Liver (tissue), 3 donors: ENCODE measurements around the gene C1orf174.

Experiments used
- FOXA2 ChIP-seq: IDR thresholded peaks from 2 replicates; pipeline ENCODE4 v1.6.1; 2016; ENCODE audit warnings: antibody characterized with exemption
- GABPA ChIP-seq, 2 donors: IDR thresholded peaks in 1 of 2; conservative IDR thresholded peaks in 1 of 2; 2 replicates each; pipeline ENCODE4 v1.6.1; 2016; ENCODE audit warnings: antibody characterized with exemption in 2 of 2, mild to moderate bottlenecking in 1 of 2, moderate library complexity in 1 of 2
- RAD21 ChIP-seq, 2 donors: IDR thresholded peaks; 2 replicates each; pipeline ENCODE4 v1.6.1; 2016; ENCODE audit warnings: antibody characterized with exemption in 2 of 2, mild to moderate bottlenecking in 2 of 2
- SP1 ChIP-seq: IDR thresholded peaks from 2 replicates; pipeline ENCODE4 v1.6.1; 2018; ENCODE audit warnings: antibody characterized with exemption, mild to moderate bottlenecking
- TAF1 ChIP-seq: conservative IDR thresholded peaks from 2 replicates; pipeline ENCODE4 v1.6.1; 2016; ENCODE audit warnings: antibody characterized with exemption, mild to moderate bottlenecking
- TF ChIP-seq, protein P1 (sequence below): fragments of 150-350 bp; IDR thresholded peaks from 2 replicates; pipeline ENCODE4 v1.5.1; 2017; ENCODE audit warnings: improper control_type of control experiment, low read depth, low read length; ENCODE audit not compliant: missing input control
- TF ChIP-seq, protein P2 (sequence below): IDR thresholded peaks from 2 replicates; pipeline ENCODE4 v1.6.1; 2016; ENCODE audit warnings: antibody characterized with exemption, mild to moderate bottlenecking
- TF ChIP-seq, protein P3 (sequence below): IDR thresholded peaks from 2 replicates; pipeline ENCODE4 v1.6.1; 2016; ENCODE audit warnings: antibody characterized with exemption
- donor health status: healthy.
- donor health status: healthy.

DNA sequence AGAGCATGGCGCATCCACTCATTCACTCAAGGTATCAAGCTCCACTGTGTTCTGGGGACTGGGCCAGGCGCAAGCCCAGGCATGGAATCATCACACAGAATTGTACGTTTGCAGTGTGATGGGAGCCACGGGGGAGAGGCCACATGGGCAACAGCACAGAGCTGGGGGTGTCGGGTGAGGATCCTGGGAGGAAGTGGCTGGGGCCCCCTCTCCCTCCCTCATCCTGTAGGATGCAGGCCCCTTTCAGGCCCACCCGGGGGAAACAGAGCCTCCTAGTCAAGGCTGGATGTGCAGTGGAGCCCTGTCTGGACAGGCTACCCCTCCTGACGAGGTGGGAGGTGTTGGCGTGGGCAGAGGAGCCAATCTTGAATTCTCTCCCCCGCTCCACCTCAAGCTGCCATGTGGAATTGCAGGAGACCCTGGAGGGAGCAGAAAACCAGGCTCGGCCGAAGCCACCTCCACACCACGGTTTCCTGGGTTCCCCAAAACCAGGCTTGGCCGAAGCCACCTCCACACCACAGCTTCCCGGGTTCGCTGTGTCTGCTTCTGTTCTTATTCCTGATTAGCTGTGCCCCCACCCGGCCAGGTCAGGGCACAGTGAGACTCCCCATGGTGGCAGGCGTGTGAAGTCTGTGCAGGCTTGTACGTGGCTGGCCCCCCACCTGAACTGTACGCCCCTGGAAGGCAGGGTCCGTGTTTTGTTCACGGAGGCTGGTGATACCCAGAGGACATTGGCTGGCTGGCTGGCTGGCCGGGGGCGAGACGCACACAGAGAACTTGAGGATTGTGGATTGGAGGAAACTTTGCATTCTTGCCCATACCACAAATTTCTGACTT is 4.2 kb upstream of the C1orf174 start:
- TF ChIP-seq, protein P1, sequence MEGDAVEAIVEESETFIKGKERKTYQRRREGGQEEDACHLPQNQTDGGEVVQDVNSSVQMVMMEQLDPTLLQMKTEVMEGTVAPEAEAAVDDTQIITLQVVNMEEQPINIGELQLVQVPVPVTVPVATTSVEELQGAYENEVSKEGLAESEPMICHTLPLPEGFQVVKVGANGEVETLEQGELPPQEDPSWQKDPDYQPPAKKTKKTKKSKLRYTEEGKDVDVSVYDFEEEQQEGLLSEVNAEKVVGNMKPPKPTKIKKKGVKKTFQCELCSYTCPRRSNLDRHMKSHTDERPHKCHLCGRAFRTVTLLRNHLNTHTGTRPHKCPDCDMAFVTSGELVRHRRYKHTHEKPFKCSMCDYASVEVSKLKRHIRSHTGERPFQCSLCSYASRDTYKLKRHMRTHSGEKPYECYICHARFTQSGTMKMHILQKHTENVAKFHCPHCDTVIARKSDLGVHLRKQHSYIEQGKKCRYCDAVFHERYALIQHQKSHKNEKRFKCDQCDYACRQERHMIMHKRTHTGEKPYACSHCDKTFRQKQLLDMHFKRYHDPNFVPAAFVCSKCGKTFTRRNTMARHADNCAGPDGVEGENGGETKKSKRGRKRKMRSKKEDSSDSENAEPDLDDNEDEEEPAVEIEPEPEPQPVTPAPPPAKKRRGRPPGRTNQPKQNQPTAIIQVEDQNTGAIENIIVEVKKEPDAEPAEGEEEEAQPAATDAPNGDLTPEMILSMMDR = no peak
- TF ChIP-seq RAD21 (IDR thresholded peaks at IDR 0.05) (no peak), FOXA2 (no peak), TAF1 (no peak), GABPA (IDR thresholded peaks at IDR 0.05 in 1 of 2, conservative IDR thresholded peaks at IDR 0.05 in 1 of 2) (no peak), SP1 (no peak)
- TF ChIP-seq, protein P2, sequence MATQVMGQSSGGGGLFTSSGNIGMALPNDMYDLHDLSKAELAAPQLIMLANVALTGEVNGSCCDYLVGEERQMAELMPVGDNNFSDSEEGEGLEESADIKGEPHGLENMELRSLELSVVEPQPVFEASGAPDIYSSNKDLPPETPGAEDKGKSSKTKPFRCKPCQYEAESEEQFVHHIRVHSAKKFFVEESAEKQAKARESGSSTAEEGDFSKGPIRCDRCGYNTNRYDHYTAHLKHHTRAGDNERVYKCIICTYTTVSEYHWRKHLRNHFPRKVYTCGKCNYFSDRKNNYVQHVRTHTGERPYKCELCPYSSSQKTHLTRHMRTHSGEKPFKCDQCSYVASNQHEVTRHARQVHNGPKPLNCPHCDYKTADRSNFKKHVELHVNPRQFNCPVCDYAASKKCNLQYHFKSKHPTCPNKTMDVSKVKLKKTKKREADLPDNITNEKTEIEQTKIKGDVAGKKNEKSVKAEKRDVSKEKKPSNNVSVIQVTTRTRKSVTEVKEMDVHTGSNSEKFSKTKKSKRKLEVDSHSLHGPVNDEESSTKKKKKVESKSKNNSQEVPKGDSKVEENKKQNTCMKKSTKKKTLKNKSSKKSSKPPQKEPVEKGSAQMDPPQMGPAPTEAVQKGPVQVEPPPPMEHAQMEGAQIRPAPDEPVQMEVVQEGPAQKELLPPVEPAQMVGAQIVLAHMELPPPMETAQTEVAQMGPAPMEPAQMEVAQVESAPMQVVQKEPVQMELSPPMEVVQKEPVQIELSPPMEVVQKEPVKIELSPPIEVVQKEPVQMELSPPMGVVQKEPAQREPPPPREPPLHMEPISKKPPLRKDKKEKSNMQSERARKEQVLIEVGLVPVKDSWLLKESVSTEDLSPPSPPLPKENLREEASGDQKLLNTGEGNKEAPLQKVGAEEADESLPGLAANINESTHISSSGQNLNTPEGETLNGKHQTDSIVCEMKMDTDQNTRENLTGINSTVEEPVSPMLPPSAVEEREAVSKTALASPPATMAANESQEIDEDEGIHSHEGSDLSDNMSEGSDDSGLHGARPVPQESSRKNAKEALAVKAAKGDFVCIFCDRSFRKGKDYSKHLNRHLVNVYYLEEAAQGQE = no peak
- TF ChIP-seq, protein P3, sequence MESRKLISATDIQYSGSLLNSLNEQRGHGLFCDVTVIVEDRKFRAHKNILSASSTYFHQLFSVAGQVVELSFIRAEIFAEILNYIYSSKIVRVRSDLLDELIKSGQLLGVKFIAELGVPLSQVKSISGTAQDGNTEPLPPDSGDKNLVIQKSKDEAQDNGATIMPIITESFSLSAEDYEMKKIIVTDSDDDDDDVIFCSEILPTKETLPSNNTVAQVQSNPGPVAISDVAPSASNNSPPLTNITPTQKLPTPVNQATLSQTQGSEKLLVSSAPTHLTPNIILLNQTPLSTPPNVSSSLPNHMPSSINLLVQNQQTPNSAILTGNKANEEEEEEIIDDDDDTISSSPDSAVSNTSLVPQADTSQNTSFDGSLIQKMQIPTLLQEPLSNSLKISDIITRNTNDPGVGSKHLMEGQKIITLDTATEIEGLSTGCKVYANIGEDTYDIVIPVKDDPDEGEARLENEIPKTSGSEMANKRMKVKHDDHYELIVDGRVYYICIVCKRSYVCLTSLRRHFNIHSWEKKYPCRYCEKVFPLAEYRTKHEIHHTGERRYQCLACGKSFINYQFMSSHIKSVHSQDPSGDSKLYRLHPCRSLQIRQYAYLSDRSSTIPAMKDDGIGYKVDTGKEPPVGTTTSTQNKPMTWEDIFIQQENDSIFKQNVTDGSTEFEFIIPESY = no peak
